DOHH2 (cell line): ENCODE data around the gene ORC3.

Experiments
- H3F3A ChIP-seq: fragments of 200-600 bp; sonication (generic), shearing (Covaris generic); 2 replicates; pipeline ENCODE4 v1.6.0; 2016; ENCODE audit warnings: antibody characterized with exemption, mild to moderate bottlenecking; ENCODE audit not compliant: control insufficient read depth, insufficient read depth
- H3K27ac ChIP-seq: fragments of 200-600 bp; sonication (generic); 2 replicates; pipeline ENCODE4 v1.5.1; 2014; ENCODE audit warnings: low read depth, mild to moderate bottlenecking, low read length, moderate library complexity
- H3K27me3 ChIP-seq: fragments of 200-600 bp; sonication (generic); 2 replicates; pipeline ENCODE4 v1.6.1; 2014; ENCODE audit warnings: mild to moderate bottlenecking, low read length, mixed read lengths; ENCODE audit not compliant: control insufficient read depth
- H3K36me3 ChIP-seq: fragments of 200-600 bp; sonication (generic); 2 replicates; pipeline ENCODE4 v1.6.1; 2014; ENCODE audit warnings: mild to moderate bottlenecking, low read length, moderate library complexity, mixed read lengths; ENCODE audit not compliant: control insufficient read depth
- H3K4me1 ChIP-seq: fragments of 200-600 bp; sonication (generic); 2 replicates; pipeline ENCODE4 v1.6.1; 2014; ENCODE audit warnings: mild to moderate bottlenecking, low read length, mixed read lengths; ENCODE audit not compliant: control insufficient read depth
- H3K4me2 ChIP-seq: fragments of 200-600 bp; sonication (generic); 2 replicates; pipeline ENCODE4 v1.6.0; 2014; ENCODE audit warnings: mild to moderate bottlenecking, low read length, moderate library complexity
- H3K4me3 ChIP-seq: fragments of 200-600 bp; sonication (generic); 2 replicates; pipeline ENCODE4 v1.5.1; 2014; ENCODE audit warnings: mild to moderate bottlenecking, low read length, mixed read lengths
- H3K79me2 ChIP-seq: fragments of 200-600 bp; sonication (generic); 2 replicates; pipeline ENCODE4 v1.6.1; 2014; ENCODE audit warnings: mild to moderate bottlenecking, low read length, mixed read lengths; ENCODE audit not compliant: control insufficient read depth
- H3K9me2 ChIP-seq: fragments of 200-600 bp; sonication (generic); replicated peaks from 2 replicates; pipeline ENCODE4 v1.6.1; 2014; ENCODE audit warnings: mild to moderate bottlenecking, low read length, mixed read lengths; ENCODE audit not compliant: control insufficient read depth
- H3K9me3 ChIP-seq: fragments of 200-600 bp; sonication (generic); 2 replicates; pipeline ENCODE4 v1.6.1; 2014; ENCODE audit warnings: antibody characterized with exemption, low read length, mixed read lengths; ENCODE audit not compliant: control insufficient read depth, insufficient read depth
- H4K20me1 ChIP-seq: fragments of 200-600 bp; sonication (generic); 2 replicates; pipeline ENCODE4 v1.6.0; 2014; ENCODE audit warnings: low read depth, mild to moderate bottlenecking, antibody characterized with exemption, low read length, moderate library complexity; ENCODE audit not compliant: control insufficient read depth, insufficient read depth
- EZH2phosphoT487 ChIP-seq: fragments of 200-600 bp; sonication (generic); IDR thresholded peaks from 2 replicates; pipeline ENCODE4 v1.6.1; 2017; ENCODE audit warnings: borderline replicate concordance, mild to moderate bottlenecking, antibody characterized with exemption, low read length, moderate library complexity, mixed read lengths
- TF ChIP-seq, protein P1 (sequence below): fragments of 200-600 bp; sonication (generic); IDR thresholded peaks from one replicate; pipeline ENCODE4 v1.5.1; 2014; ENCODE audit warnings: antibody characterized with exemption, mild to moderate bottlenecking, low read depth, low read length; ENCODE audit not compliant: poor library complexity, severe bottlenecking

Gene ORC3

DNA sequence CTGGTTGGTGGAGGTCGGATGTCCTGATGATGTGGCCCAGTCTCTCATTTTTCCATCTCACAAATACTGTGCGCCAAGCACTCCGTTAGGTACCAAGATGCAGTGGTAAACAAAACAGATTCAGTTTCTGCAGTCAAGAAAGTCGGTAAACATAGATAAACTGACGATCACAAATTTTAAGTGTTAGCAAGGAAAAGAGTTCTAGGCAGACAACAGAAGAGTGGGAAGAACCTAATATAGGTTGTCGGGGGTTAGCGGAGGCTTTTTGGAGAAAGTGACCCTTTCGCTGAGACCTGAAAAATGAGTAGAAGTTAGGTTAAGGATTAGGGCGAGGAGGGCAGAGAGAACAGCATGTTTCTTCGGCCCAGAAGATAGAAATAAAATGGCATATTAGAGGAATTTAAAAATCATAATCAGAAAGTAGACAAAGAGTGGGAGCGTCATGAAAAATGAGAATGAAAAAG lies 514 bp downstream of the ORC3 start:
- no peaks in the 10 kb centered on the region for H3K27me3 ChIP-seq
- H3F3A ChIP-seq = no peaks in the 10 kb centered on the region
- no peak for TF ChIP-seq EZH2phosphoT487
- TF ChIP-seq, protein P1, sequence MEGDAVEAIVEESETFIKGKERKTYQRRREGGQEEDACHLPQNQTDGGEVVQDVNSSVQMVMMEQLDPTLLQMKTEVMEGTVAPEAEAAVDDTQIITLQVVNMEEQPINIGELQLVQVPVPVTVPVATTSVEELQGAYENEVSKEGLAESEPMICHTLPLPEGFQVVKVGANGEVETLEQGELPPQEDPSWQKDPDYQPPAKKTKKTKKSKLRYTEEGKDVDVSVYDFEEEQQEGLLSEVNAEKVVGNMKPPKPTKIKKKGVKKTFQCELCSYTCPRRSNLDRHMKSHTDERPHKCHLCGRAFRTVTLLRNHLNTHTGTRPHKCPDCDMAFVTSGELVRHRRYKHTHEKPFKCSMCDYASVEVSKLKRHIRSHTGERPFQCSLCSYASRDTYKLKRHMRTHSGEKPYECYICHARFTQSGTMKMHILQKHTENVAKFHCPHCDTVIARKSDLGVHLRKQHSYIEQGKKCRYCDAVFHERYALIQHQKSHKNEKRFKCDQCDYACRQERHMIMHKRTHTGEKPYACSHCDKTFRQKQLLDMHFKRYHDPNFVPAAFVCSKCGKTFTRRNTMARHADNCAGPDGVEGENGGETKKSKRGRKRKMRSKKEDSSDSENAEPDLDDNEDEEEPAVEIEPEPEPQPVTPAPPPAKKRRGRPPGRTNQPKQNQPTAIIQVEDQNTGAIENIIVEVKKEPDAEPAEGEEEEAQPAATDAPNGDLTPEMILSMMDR = no peak
- H3K9me3 ChIP-seq = no peaks in the 10 kb centered on the region; the same call in 1 of the 2 replicates
- peaks cover 88% of the 10 kb centered on the region for H3K79me2 ChIP-seq
- H4K20me1 ChIP-seq = 0 out of 2 replicates have a peak, but pooled peaks cover 5% of the 10 kb centered on the region
- peaks cover 69% of the 10 kb centered on the region for H3K36me3 ChIP-seq
- peak overlapping the region; percentile 95 for H3K4me3 ChIP-seq
- H3K27ac ChIP-seq = peak overlapping the region; percentile 36
- H3K9me2 ChIP-seq = no peaks in the 10 kb centered on the region
- peaks cover 34% of the 10 kb centered on the region for H3K4me1 ChIP-seq
- peak overlapping the region; percentile 70 for H3K4me2 ChIP-seq

DNA sequence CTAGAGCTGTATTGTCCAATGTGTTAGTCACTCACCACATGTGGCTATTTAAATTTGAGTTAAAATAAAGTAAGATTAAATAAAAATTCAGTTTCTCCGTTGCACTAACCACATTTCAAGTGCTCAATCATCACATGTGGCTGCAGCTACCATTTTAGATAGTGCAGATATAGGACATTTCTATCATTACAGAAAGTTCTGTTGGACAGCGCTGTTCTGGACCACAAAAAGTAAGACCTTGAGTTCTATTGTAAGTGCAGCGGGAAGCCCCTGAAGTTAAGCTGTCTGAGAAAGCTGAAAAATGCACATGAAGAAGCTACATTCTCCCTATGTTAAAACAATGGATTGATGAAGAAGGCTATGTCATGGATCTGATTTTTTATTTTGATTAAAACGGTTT lies 1.1 kb downstream of the ORC3 start:
- H3K4me2 ChIP-seq = peak overlapping the region; percentile 70
- TF ChIP-seq, protein P1 = no peak
- TF ChIP-seq EZH2phosphoT487 = no peak
- 0 out of 2 replicates have a peak, but pooled peaks cover 5% of the 10 kb centered on the region for H4K20me1 ChIP-seq
- peaks cover 84% of the 10 kb centered on the region for H3K79me2 ChIP-seq
- H3K4me1 ChIP-seq = peaks cover 34% of the 10 kb centered on the region
- no peaks in the 10 kb centered on the region; the same call in 1 of the 2 replicates for H3K9me3 ChIP-seq
- peaks cover 73% of the 10 kb centered on the region for H3K36me3 ChIP-seq
- peak overlapping the region; percentile 95 for H3K4me3 ChIP-seq
- no peak overlapping the region for H3K27ac ChIP-seq
- H3K27me3 ChIP-seq = no peaks in the 10 kb centered on the region
- H3K9me2 ChIP-seq = no peaks in the 10 kb centered on the region
- H3F3A ChIP-seq = no peaks in the 10 kb centered on the region

DNA sequence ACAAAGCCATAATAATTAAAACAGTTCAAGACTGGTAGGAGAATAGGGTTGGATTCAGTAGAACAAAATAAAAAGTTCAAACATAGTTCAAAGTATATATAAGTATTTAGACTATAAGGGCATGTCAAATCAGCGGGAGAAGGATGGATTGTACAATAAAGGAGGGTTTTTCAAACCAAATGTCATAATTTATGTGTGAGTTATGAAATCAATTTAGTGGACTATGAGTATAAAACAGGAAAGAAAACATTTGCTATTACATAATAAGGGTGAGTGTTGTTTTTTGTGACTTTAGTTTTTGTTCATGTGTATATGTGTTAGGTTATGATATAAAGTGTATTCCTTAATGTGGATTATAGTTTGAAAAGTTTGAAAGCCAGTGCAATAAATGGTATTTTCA lies 10.6 kb downstream of the ORC3 start:
- Histone ChIP-seq H3K9me2 (no peaks in the 10 kb centered on the region), H3K27ac (no peak overlapping the region), H3K4me1 (no peaks in the 10 kb centered on the region), H3F3A (peaks cover 2% of the 10 kb centered on the region; the same call in 1 of the 2 replicates), H3K27me3 (no peaks in the 10 kb centered on the region), H3K4me2 (no peak overlapping the region), H3K4me3 (no peak overlapping the region), H3K36me3 (peaks cover 33% of the 10 kb centered on the region), H3K79me2 (no peaks in the 10 kb centered on the region; the same call in 1 of the 2 replicates), H3K9me3 (no peaks in the 10 kb centered on the region), H4K20me1 (no peaks in the 10 kb centered on the region)
- no peak for TF ChIP-seq EZH2phosphoT487
- TF ChIP-seq, protein P1 = no peak
